IPS-18a (cell line): ENCODE results near the gene C4orf51.
A peak's percentile ranks its signal among the peaks of the same experiment; 100 is the strongest.

ENCODE experiments used
- H3K27ac ChIP-seq: one replicate; pipeline ENCODE4 v1.5.1; 2013; ENCODE audit warnings: low read length
- H3K27me3 ChIP-seq: one replicate; pipeline ENCODE4 v1.6.1; 2013; ENCODE audit warnings: mild to moderate bottlenecking, low read length; ENCODE audit not compliant: control insufficient read depth, insufficient read depth
- H3K36me3 ChIP-seq: one replicate; pipeline ENCODE4 v1.6.1; 2013; ENCODE audit warnings: low read depth, low read length; ENCODE audit not compliant: control insufficient read depth
- H3K4me1 ChIP-seq: one replicate; pipeline ENCODE4 v1.6.1; 2013; ENCODE audit warnings: low read depth, low read length; ENCODE audit not compliant: control insufficient read depth
- H3K4me3 ChIP-seq: one replicate; pipeline ENCODE4 v1.5.1; 2013; ENCODE audit warnings: low read length
- H3K9ac ChIP-seq: one replicate; pipeline ENCODE4 v1.6.1; 2013; ENCODE audit warnings: mild to moderate bottlenecking, low read length, moderate library complexity
- H3K9me3 ChIP-seq: one replicate; pipeline ENCODE4 v1.6.1; 2013; ENCODE audit warnings: low read depth, low read length; ENCODE audit not compliant: control insufficient read depth

C4orf51 gene

GRCh38 chr4:145779319-145779801 lies 99.4 kb downstream of the C4orf51 start:
- no peaks in the 10 kb centered on the region for H3K27me3 ChIP-seq
- peaks cover 9% of the 10 kb centered on the region for H3K4me1 ChIP-seq
- peaks cover 34% of the 10 kb centered on the region for H3K36me3 ChIP-seq
- H3K9ac ChIP-seq = no peak overlapping the region
- H3K27ac ChIP-seq = peak overlapping the region; percentile 20
- no peaks in the 10 kb centered on the region for H3K9me3 ChIP-seq
- no peak overlapping the region for H3K4me3 ChIP-seq

DNA sequence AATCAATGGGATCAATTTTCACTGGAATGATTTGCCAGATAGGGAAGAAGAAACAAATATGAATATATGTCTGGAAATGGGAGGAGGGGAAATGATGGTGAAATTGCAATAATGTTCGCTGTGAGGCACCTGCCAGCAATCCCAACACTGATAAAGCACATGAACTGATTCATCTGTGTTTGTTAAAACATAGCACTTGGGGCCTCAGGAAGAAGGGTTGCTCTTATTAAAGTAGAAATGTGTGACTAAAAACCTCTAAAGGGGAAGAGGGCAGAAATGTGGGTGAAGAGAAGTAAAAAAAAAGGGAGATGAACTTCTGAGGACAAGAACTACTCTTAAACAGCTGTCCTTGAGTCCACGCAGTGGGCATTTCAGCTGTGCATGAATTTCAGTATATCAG lies 101.4 kb downstream of the C4orf51 start:
- peaks cover 18% of the 10 kb centered on the region for H3K36me3 ChIP-seq
- H3K9me3 ChIP-seq = no peaks in the 10 kb centered on the region
- peaks cover 9% of the 10 kb centered on the region for H3K4me1 ChIP-seq
- H3K9ac ChIP-seq = no peak overlapping the region
- no peaks in the 10 kb centered on the region for H3K27me3 ChIP-seq
- no peak overlapping the region for H3K27ac ChIP-seq
- H3K4me3 ChIP-seq = no peak overlapping the region
